Activated CD4-positive, alpha-beta T cell treated with anti-CD3 and anti-CD28 coated beads for 36 hours (primary cell): ENCODE data around the gene OAS1. TPM values are rescaled to one million over a fixed set of nuclear protein-coding genes. Genes with fewer than 3 reads are reported as not detected.

Experiments
- ATAC-seq: fragments of 200-7000 bp; cut with Tn5 transposase; one replicate; pipeline ENCODE4 v1.10.0; 2021; ENCODE audit warnings: mild to moderate bottlenecking, moderate library complexity
- CTCF ChIA-PET: fragments of 350-600 bp; sonication (Branson Sonifier 250); formaldehyde crosslinking; loops from one replicate; lab custom pipeline; 2021; ENCODE audit warnings: antibody characterized with exemption; lab: Charles Lee
- POLR2A ChIA-PET: fragments of 350-600 bp; sonication (Branson Sonifier 250); formaldehyde crosslinking; loops from one replicate; lab custom pipeline; 2021; ENCODE audit warnings: antibody characterized with exemption, inconsistent platforms; lab: Charles Lee
- DNase-seq: peaks from one replicate; pipeline ENCODE4 v3.0.0-alpha.2; 2020
- H3K27ac Mint-ChIP-seq: one replicate; pipeline ENCODE4 v1.8.0; 2021; ENCODE audit warnings: mixed read lengths
- H3K27me3 Mint-ChIP-seq: one replicate; pipeline ENCODE4 v1.8.0; 2021; ENCODE audit warnings: mixed read lengths
- H3K36me3 Mint-ChIP-seq: one replicate; pipeline ENCODE4 v1.8.0; 2021; ENCODE audit warnings: low read depth, mixed read lengths
- H3K4me1 Mint-ChIP-seq: one replicate; pipeline ENCODE4 v1.8.0; 2021; ENCODE audit warnings: mixed read lengths
- H3K4me3 Mint-ChIP-seq: one replicate; pipeline ENCODE4 v1.8.0; 2021; ENCODE audit warnings: mild to moderate bottlenecking, moderate library complexity, mixed read lengths
- H3K9me3 Mint-ChIP-seq: one replicate; pipeline ENCODE4 v1.8.0; 2021; ENCODE audit warnings: low read depth, mixed read lengths
- intact Hi-C, 2 experiments: fragments of 100-400 bp; cut with DNase I in 1 of 2; cut with micrococcal nuclease in 1 of 2; formaldehyde crosslinking; loops; one replicate each; pipeline versions ENCODE4 v1.14.2 to v1.15.1; 2022 to 2024; cut with DNase I, micrococcal nuclease
- total RNA-seq, 2 experiments: library from RNA; stranded (reverse); gene quantifications; one replicate each; pipeline ENCODE4 v1.2.3, GENCODE V29; 2021

Gene OAS1
- total RNA-seq, result 10 to 100 TPM; 50.5 to 52.8 TPM

DNA sequence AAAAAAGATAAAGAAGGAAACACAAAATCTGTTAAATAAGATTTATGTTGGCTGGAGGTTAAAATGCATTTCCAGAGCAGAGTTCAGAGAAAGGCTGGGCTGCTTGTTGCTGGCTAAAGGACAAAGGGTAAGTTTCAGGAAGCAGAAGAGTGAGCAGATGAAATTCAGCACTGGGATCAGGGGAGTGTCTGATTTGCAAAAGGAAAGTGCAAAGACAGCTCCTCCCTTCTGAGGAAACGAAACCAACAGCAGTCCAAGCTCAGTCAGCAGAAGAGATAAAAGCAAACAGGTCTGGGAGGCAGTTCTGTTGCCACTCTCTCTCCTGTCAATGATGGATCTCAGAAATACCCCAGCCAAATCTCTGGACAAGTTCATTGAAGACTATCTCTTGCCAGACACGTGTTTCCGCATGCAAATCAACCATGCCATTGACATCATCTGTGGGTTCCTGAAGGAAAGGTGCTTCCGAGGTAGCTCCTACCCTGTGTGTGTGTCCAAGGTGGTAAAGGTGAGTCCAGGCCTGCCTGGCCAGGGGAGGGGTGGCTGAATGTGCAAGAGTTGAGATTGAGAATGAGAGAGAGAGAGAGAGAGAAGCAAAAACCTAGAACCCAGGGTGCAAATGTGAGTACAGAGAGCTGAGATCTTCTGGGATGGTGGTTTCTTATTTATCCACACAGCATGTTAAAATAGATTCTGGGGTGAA is at the start of gene OAS1:
Gene OAS1 (plus strand): TSS at position 251 of the 703 bp plus-strand sequence. CDS start 78 bp downstream, at position 329.
- POLR2A ChIA-PET, result interaction anchor here (0.7 to 1.3 kb wide), 3 partner anchors 12 to 85 kb away, joined by 3 to 11 read pairs (median 4); partner anchors contain the start of gene OAS2
- intact Hi-C loops, result loop anchor here (1.0 to 10.0 kb wide), 6 partner anchors 30 to 1058 kb away; partner anchors contain the start of genes OAS2 (in 2 of the 2), OAS3 (in 1 of the 2) and RBM19 (in 1 of the 2)
- no peaks in the 10 kb centered on the region for H3K27me3 Mint-ChIP-seq
- no peaks in the 10 kb centered on the region for H3K9me3 Mint-ChIP-seq
- H3K4me3 Mint-ChIP-seq, result peak within 1 kb of the TSS; percentile 85
- peaks cover 56% of the 10 kb centered on the region for H3K4me1 Mint-ChIP-seq
- H3K27ac Mint-ChIP-seq, result peak within 1 kb of the TSS; percentile 95
- peak; percentile 55 for DNase-seq
- CTCF ChIA-PET, result interaction anchor here (0.6 to 3.1 kb wide), 6 partner anchors 72 to 250 kb away, joined by 3 to 17 read pairs (median 4); partner anchors contain the start of gene OAS2
- ATAC-seq, result peak; percentile 85
- H3K36me3 Mint-ChIP-seq, result peaks cover 15% of the 10 kb centered on the region

DNA sequence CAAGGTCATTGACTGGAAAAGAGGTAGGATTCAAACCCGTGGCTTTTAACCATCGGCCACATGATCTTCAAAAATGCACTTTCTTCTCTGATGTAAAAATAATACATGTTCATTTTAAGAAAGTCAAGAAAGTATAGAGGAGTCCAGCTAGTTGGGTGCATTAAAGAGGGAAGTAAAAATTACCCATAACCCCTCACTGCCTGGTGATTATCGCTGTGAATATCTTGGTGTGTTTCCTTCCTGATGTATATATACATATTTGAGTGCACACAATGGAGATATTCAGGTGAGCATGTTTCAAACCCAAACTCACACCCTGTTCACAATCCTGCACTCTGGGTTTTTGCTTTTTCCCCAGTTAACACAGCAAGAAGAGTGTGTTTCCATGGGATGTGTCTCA is 47.5 kb upstream of the OAS1 start:
- DNase-seq (no peak), ATAC-seq (no peak)
- no peaks in the 10 kb centered on the region for H3K36me3 Mint-ChIP-seq
- ChIA-PET POLR2A (interaction anchor here (0.5 kb wide), 1 partner anchor 47 kb away, joined by 3 read pairs; no protein-coding TSS in a partner anchor), CTCF (interaction anchor here (0.7 kb wide), 1 partner anchor 8 kb away, joined by 4 read pairs; no protein-coding TSS in a partner anchor)
- no peaks in the 10 kb centered on the region for H3K4me1 Mint-ChIP-seq
- H3K27ac Mint-ChIP-seq, result no peak overlapping the region
- H3K27me3 Mint-ChIP-seq, result peaks cover 11% of the 10 kb centered on the region
- H3K9me3 Mint-ChIP-seq, result no peaks in the 10 kb centered on the region
- intact Hi-C loops, result no loop called here
- no peak overlapping the region for H3K4me3 Mint-ChIP-seq

DNA sequence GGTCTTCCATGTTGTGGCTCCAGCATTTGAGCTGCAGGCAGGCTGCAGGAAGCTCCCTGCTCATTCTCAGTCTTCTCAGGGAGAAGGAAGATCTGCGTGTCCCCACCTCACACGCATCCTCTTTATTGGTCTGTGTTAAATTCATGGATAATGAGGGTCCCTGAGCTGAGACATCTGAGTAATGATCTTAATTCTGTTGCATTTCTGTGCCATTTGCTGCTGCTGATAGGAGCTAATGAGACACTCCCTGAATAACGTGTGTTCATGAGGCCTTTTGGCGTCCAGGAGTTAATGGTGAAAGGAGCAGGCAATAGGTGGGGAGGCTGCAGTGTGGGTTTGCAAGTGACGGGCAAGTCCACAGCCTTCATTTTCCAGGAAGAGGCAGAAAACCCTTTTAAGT is 46.6 kb upstream of the OAS1 start:
- ATAC-seq, result no peak
- ChIA-PET CTCF (no interaction called here), POLR2A (no interaction called here)
- Mint-ChIP-seq H3K9me3 (no peaks in the 10 kb centered on the region), H3K27ac (no peak overlapping the region), H3K4me1 (no peaks in the 10 kb centered on the region), H3K36me3 (no peaks in the 10 kb centered on the region), H3K4me3 (no peak overlapping the region), H3K27me3 (peaks cover 18% of the 10 kb centered on the region)
- intact Hi-C loops, result no loop called here
- no peak for DNase-seq

DNA sequence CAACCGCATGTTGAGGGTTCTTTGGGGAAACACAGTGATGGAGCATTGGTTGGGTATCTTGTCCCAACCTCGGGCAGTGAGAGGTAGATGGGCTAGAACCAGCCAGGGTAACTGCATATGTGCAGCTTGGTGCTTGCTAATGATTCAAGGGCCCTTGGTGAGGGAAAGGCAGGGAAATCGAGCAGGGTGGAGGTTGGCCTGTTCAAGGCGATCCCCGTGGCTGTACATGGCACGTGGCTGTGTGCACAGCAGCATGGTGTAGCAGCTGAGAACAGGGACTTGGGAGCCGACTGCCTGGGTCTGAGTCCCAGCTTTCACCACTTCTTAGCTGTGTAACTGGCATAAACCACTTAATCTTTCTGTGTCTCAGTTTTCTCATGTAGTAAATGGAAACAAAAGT is 45.5 kb upstream of the OAS1 start:
- Mint-ChIP-seq H3K4me1 (no peaks in the 10 kb centered on the region), H3K36me3 (no peaks in the 10 kb centered on the region), H3K27me3 (peaks cover 13% of the 10 kb centered on the region), H3K4me3 (no peak overlapping the region), H3K9me3 (no peaks in the 10 kb centered on the region), H3K27ac (no peak overlapping the region)
- ATAC-seq, result no peak
- ChIA-PET CTCF (interaction anchor here (0.7 kb wide), 1 partner anchor 341 kb away, joined by 4 read pairs; no protein-coding TSS in a partner anchor), POLR2A (no interaction called here)
- no peak for DNase-seq
- intact Hi-C loops, result no loop called here

DNA sequence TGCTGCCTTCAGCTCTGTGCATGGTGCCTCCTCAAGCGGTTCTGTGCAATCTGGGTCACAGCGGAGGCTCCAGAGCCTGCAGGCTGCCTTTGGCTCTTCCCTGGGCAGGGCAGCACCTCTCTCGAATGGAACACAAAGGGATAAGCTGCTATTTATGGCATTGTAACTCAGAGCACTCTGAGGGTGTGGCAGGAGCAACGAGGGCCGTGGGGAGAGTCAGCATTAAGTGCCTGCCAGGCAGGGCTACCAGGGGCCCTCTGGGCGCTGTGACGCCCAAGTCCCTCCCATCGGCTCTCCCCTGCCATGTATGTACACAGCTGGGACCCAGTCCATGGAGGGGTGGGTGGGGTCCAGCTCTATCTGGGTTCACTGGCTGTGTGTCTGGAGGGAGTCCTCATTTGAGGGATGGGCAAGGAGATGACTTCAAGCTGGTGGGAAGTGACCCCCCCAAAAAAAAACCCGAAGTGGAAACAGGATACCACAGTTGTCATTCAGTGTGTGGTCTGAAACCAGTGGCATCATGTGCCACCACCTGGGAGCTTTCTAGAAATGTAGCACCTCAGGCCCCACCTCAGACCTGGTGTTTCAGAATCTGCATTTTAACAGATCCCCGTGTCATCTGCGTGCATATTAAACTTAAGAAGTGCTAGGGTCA is 44.0 kb upstream of the OAS1 start:
- no peaks in the 10 kb centered on the region for H3K4me1 Mint-ChIP-seq
- no peak overlapping the region for H3K27ac Mint-ChIP-seq
- H3K9me3 Mint-ChIP-seq, result no peaks in the 10 kb centered on the region
- ATAC-seq (no peak), DNase-seq (no peak)
- H3K36me3 Mint-ChIP-seq, result no peaks in the 10 kb centered on the region
- ChIA-PET POLR2A (no interaction called here), CTCF (interaction anchor here (0.7 kb wide), 1 partner anchor 20 kb away, joined by 4 read pairs; no protein-coding TSS in a partner anchor)
- no peak overlapping the region for H3K4me3 Mint-ChIP-seq
- peaks cover 16% of the 10 kb centered on the region for H3K27me3 Mint-ChIP-seq
- intact Hi-C loops, result no loop called here

DNA sequence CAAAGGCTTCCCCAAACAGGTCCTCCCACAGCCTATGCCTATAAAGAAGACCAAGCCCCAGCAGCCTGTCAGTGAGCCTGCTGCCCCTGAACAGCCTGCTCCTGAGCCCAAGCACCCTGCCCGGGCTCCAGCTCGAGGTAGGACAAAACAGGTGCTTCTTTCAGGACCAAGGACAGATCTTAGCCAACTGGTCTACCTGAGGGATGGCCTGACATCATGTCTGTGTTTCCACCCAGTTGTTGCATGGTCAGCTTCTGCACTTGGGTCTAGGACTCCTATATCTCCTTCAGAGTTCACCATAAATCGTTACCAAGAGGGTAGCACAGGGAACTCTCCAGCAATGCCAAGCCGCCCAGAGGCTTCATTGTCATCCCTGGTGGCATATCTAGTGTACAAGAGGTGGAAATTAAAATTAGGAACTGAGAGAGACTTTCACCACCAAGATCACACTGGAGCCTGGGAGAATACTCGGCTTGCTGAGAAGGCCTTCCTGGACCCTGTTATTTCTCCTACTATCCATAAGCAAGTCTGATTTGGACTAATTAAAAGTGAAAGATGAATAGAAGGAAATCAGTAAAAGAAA is 38.2 kb upstream of the OAS1 start:
- Mint-ChIP-seq H3K4me1 (no peaks in the 10 kb centered on the region), H3K27ac (no peak overlapping the region), H3K4me3 (no peak overlapping the region), H3K36me3 (no peaks in the 10 kb centered on the region), H3K27me3 (peaks cover 28% of the 10 kb centered on the region), H3K9me3 (no peaks in the 10 kb centered on the region)
- CTCF ChIA-PET, result no interaction called here
- POLR2A ChIA-PET, result interaction anchor here (0.6 kb wide), 1 partner anchor 178 kb away, joined by 3 read pairs; no protein-coding TSS in a partner anchor
- ATAC-seq, result no peak
- intact Hi-C loops, result no loop called here
- no peak for DNase-seq

DNA sequence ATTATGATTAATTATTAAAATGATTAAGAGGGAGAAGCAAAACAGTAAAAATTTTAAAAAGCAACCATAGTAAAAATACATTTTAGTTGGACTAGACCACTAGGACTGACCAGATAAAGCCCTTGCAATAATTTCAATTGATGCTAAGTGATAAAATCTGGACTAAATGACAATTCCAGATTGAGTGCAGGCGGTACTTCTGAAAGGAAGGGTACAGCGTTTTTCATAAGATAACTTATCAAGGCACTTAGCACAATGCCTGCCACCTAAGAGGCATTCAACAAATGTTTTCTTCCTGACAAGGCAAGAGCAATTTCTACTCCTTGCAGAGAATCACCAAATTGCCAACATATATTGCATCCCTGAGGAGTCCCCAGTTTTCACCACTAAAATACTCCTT is 37.7 kb upstream of the OAS1 start:
- no peaks in the 10 kb centered on the region for H3K9me3 Mint-ChIP-seq
- H3K4me1 Mint-ChIP-seq, result no peaks in the 10 kb centered on the region
- no peak overlapping the region for H3K27ac Mint-ChIP-seq
- ATAC-seq (no peak), DNase-seq (no peak)
- H3K27me3 Mint-ChIP-seq, result peaks cover 32% of the 10 kb centered on the region
- CTCF ChIA-PET, result no interaction called here
- no peaks in the 10 kb centered on the region for H3K36me3 Mint-ChIP-seq
- POLR2A ChIA-PET, result no interaction called here
- intact Hi-C loops, result no loop called here
- no peak overlapping the region for H3K4me3 Mint-ChIP-seq

DNA sequence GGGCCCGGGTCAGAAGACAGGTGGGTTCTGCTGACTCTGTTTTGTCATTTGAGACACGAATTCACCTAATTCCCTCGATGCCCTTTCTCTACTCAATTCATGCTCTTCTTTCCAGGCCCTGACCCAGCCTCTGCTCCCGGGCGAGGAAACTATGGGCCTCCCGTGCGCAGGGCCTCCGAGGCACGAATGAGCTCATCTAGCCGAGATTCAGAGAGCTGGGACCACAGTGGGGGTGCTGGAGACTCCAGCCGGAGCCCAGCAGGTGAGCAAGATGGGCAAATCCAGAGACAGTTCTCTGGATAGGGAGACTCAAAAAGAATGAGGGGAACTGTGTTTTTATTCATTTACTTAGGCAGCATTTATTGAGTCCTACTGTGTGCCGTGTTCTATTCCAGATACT is 37.0 kb upstream of the OAS1 start:
- Mint-ChIP-seq H3K27me3 (peaks cover 31% of the 10 kb centered on the region), H3K27ac (no peak overlapping the region), H3K4me3 (no peak overlapping the region), H3K4me1 (no peaks in the 10 kb centered on the region), H3K9me3 (no peaks in the 10 kb centered on the region), H3K36me3 (no peaks in the 10 kb centered on the region)
- no peak for ATAC-seq
- intact Hi-C loops, result no loop called here
- CTCF ChIA-PET, result no interaction called here
- DNase-seq, result no peak
- POLR2A ChIA-PET, result no interaction called here

DNA sequence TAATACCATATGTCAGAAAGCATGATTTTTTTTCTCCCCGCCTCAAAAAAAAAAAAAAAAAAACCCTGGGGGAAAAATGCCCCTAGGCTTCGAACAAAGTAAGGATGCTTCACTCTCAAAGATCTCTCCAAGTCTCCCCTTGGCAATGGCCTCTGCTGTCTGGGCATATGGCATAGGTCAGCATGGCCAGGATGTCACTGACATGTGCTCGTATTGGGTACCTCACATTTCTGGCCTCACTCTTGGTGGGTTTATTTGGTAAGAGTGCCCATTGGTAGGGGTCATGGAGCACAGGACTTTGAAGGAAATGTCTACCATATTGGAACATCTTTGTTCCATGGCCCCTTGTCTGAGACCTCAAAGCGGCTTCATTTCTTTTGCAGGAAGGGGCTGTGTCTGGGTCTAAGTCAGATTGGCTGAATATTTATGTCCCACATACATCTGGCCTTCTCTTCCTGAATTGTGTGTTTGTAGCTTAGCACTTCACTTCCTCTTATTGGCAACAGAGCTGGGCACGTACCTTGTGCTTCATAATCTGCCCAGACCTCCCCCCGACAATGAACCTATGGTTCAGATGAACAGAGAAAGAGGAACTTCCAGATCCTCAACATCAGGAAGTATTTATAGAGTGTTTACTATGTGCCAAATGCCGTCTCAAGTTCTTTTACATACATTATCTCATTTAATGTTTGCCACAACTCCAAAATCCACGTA is 36.3 kb upstream of the OAS1 start:
- no peaks in the 10 kb centered on the region for H3K9me3 Mint-ChIP-seq
- H3K27ac Mint-ChIP-seq, result no peak overlapping the region
- ChIA-PET CTCF (no interaction called here), POLR2A (no interaction called here)
- H3K27me3 Mint-ChIP-seq, result peaks cover 28% of the 10 kb centered on the region
- no peaks in the 10 kb centered on the region for H3K36me3 Mint-ChIP-seq
- intact Hi-C loops, result no loop called here
- no peak for ATAC-seq
- H3K4me3 Mint-ChIP-seq, result no peak overlapping the region
- H3K4me1 Mint-ChIP-seq, result no peaks in the 10 kb centered on the region
- no peak for DNase-seq

DNA sequence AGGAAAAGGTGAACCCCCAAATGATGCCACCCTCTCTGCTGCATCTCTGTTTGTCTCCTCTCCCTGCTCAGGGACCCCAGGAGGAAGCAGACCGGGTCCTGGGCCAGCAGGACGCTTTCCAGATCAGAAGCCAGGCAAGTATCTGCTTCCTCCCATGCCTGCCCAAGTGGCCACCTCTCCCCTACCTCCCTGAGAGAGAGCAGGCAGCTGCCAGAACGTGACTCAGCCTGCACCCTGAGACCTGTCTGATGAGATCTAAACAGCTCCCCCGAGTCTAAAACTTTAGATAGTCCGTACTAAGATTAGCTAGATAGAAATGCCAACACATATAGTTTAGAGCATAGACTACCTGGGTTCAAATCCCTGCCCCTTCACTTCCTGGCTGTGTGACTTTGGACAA is 31.2 kb upstream of the OAS1 start:
- ATAC-seq (no peak), DNase-seq (no peak)
- Mint-ChIP-seq H3K4me1 (no peaks in the 10 kb centered on the region), H3K27ac (no peak overlapping the region), H3K9me3 (no peaks in the 10 kb centered on the region), H3K36me3 (no peaks in the 10 kb centered on the region), H3K4me3 (no peak overlapping the region), H3K27me3 (peaks cover 29% of the 10 kb centered on the region)
- intact Hi-C loops, result no loop called here
- ChIA-PET CTCF (interaction anchor here (0.7 to 0.9 kb wide), 2 partner anchors 25 kb away, joined by 3 read pairs; no protein-coding TSS in a partner anchor), POLR2A (no interaction called here)

DNA sequence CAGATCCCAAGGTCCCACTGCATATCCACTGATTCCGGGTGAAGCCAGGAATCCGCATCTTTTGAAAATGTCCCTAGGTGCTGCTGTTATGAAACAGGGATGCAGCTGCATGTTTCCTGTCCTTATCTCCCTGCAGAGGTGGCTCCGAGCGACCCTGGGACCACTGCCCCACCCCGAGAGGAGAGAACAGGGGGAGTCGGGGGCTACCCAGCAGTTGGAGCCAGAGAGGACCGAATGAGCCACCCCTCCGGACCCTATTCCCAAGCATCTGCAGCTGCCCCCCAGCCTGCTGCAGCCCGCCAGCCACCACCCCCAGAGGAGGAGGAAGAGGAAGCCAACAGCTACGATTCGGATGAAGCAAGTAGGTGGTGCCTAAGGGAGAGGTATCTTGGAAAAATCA is 30.3 kb upstream of the OAS1 start:
- CTCF ChIA-PET, result interaction anchor here (1.4 kb wide), 1 partner anchor 116 kb away, joined by 4 read pairs; no protein-coding TSS in a partner anchor
- ATAC-seq (no peak), DNase-seq (no peak)
- intact Hi-C loops, result no loop called here
- H3K36me3 Mint-ChIP-seq, result no peaks in the 10 kb centered on the region
- no peaks in the 10 kb centered on the region for H3K9me3 Mint-ChIP-seq
- H3K27me3 Mint-ChIP-seq, result peaks cover 27% of the 10 kb centered on the region
- POLR2A ChIA-PET, result no interaction called here
- no peak overlapping the region for H3K27ac Mint-ChIP-seq
- H3K4me3 Mint-ChIP-seq, result no peak overlapping the region
- no peaks in the 10 kb centered on the region for H3K4me1 Mint-ChIP-seq
